ENCODE data around the gene NTF3.

- TF ChIP-seq CTCF (IDR thresholded peaks at IDR 0.05) (no peak), POLR2A (IDR thresholded peaks at IDR 0.05) (no peak), POLR2AphosphoS5 (IDR thresholded peaks at IDR 0.05) (no peak)
These were observed 44.4 kb downstream of the NTF3 start for GRCh38 chr12:5476356-5476755.

Measured in prostate gland (tissue), 2 donors.